MM.1S (cell line): ENCODE results near the gene LRRC27.

Experiments
- DNase-seq: peaks from one replicate; pipeline ENCODE4 v3.0.0-alpha.2; 2015
- H2AFZ ChIP-seq: fragments of 300-600 bp; sonication (generic); 2 replicates; pipeline ENCODE4 v1.6.0; 2016; ENCODE audit warnings: antibody characterized with exemption, low read length
- H3F3A ChIP-seq: fragments of 300-600 bp; sonication (generic); 2 replicates; pipeline ENCODE4 v1.6.1; 2016; ENCODE audit warnings: mild to moderate bottlenecking, antibody characterized with exemption, low read length, moderate library complexity, mixed read lengths; ENCODE audit not compliant: insufficient read depth
- H3K27ac ChIP-seq: fragments of 300-600 bp; sonication (generic); 2 replicates; pipeline ENCODE4 v1.5.1; 2016; ENCODE audit warnings: mild to moderate bottlenecking, low read length
- H3K27me3 ChIP-seq: fragments of 300-600 bp; sonication (generic); replicated peaks from 2 replicates; pipeline ENCODE4 v1.6.0; 2016; ENCODE audit warnings: low read length; ENCODE audit not compliant: insufficient read depth
- H3K36me3 ChIP-seq: fragments of 300-600 bp; sonication (generic); replicated peaks from 2 replicates; pipeline ENCODE4 v1.6.1; 2016; ENCODE audit warnings: mild to moderate bottlenecking, low read length, mixed read lengths; ENCODE audit not compliant: insufficient read depth
- H3K4me1 ChIP-seq: fragments of 300-600 bp; sonication (generic); 2 replicates; pipeline ENCODE4 v1.6.1; 2016; ENCODE audit warnings: low read length, mixed read lengths
- H3K4me2 ChIP-seq: fragments of 300-600 bp; sonication (generic); 2 replicates; pipeline ENCODE4 v1.6.0; 2016; ENCODE audit warnings: low read depth, low read length
- H3K4me3 ChIP-seq: fragments of 300-600 bp; sonication (generic); 2 replicates; pipeline ENCODE4 v1.5.1; 2016; ENCODE audit warnings: low read length, mixed read lengths
- H3K79me2 ChIP-seq: fragments of 300-600 bp; sonication (generic); 2 replicates; pipeline ENCODE4 v1.6.1; 2016; ENCODE audit warnings: mixed run types, low read length, mixed read lengths
- H3K9ac ChIP-seq: fragments of 300-600 bp; sonication (generic); 2 replicates; pipeline ENCODE4 v1.6.1; 2016; ENCODE audit warnings: low read length, mixed read lengths
- H3K9me2 ChIP-seq: fragments of 300-600 bp; sonication (generic); replicated peaks from 2 replicates; pipeline ENCODE4 v1.6.1; 2016; ENCODE audit warnings: mild to moderate bottlenecking, low read length, mixed read lengths; ENCODE audit not compliant: insufficient read depth
- H3K9me3 ChIP-seq: fragments of 300-600 bp; sonication (generic); replicated peaks from 2 replicates; pipeline ENCODE4 v1.6.1; 2016; ENCODE audit warnings: mild to moderate bottlenecking, low read length, mixed read lengths; ENCODE audit not compliant: insufficient read depth
- H4K20me1 ChIP-seq: fragments of 300-600 bp; sonication (generic); 2 replicates; pipeline ENCODE4 v1.6.1; 2016; ENCODE audit warnings: mild to moderate bottlenecking, low read length, moderate library complexity, mixed read lengths; ENCODE audit not compliant: insufficient read depth
- EZH2 ChIP-seq: fragments of 300-600 bp; sonication (generic); optimal IDR thresholded peaks from 2 replicates; pipeline ENCODE3; 2017; ENCODE audit warnings: low read depth, mild to moderate bottlenecking, antibody characterized with exemption, low read length, mixed read lengths
- EZH2phosphoT487 ChIP-seq: fragments of 300-600 bp; sonication (generic); IDR thresholded peaks from 2 replicates; pipeline ENCODE4 v1.6.1; 2018; ENCODE audit warnings: antibody characterized with exemption, low read length
- TF ChIP-seq, protein P1 (sequence below): fragments of 300-600 bp; sonication (generic); IDR thresholded peaks from 2 replicates; pipeline ENCODE4 v1.5.1; 2016; ENCODE audit warnings: antibody characterized with exemption, low read length, mixed read lengths

The LRRC27 gene

DNA sequence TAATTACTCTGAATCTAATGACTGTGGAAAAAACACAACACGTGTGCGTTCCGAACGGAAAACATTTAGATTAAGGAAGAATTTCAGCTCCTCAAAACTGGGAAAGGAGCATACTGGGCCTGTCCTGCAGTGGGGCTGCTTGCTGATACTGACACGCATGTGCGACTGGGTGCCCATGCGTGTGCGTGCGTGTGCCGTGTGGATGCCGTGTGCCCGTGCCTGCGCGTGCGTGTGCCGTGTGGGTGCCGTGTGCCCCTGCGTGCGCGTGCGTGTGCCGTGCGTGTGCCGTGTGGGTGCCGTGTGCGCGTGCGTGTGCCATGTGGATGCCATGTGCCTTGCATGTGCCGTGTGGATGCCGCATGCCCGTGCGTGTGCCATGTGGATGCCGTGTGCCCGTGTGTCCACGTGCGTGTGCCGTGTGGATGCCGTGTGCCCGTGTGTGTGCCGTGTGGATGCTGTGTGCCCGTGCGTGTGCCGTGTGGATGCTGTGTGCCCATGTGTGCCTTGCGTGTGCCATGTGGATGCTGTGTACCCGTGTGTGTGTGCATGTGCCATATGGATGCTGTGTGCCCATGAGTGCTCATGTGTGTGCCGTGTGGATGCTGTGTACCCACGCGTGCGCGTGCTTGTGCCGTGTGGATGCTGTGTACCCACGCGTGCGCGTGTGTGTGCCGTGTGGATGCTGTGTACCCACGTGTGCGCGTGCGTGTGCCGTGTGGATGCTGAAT lies 93.2 kb downstream of the LRRC27 start:
- H3K4me3 ChIP-seq, result no peak overlapping the region
- H3K27me3 ChIP-seq, result no peaks in the 10 kb centered on the region

DNA sequence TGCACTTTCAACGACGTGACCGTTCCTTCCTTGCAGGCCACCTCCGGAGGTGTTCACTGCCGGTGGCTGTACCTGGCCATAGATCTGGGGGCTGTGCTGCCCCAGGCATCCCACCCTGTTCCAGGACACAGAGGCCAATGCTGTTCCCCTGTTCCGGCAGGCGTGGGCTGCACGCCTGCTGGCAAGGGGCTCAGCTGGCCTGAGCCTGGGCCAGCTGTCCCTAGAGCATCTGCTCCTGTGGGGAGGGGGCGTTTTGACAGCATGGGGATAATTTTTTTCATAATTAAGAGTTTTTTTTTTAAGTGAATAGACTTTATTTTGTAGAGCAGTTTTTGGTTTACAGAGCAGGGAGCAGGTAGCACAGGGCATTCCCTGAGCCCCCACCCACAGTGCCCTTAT lies 93.8 kb downstream of the LRRC27 start:
- DNase-seq, result no peak
- H3K4me2 ChIP-seq, result no peak overlapping the region
- TF ChIP-seq EZH2phosphoT487 (no peak), EZH2 (no peak)
- TF ChIP-seq, protein P1, sequence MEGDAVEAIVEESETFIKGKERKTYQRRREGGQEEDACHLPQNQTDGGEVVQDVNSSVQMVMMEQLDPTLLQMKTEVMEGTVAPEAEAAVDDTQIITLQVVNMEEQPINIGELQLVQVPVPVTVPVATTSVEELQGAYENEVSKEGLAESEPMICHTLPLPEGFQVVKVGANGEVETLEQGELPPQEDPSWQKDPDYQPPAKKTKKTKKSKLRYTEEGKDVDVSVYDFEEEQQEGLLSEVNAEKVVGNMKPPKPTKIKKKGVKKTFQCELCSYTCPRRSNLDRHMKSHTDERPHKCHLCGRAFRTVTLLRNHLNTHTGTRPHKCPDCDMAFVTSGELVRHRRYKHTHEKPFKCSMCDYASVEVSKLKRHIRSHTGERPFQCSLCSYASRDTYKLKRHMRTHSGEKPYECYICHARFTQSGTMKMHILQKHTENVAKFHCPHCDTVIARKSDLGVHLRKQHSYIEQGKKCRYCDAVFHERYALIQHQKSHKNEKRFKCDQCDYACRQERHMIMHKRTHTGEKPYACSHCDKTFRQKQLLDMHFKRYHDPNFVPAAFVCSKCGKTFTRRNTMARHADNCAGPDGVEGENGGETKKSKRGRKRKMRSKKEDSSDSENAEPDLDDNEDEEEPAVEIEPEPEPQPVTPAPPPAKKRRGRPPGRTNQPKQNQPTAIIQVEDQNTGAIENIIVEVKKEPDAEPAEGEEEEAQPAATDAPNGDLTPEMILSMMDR, result no peak
- H3K79me2 ChIP-seq, result no peaks in the 10 kb centered on the region
- H2AFZ ChIP-seq, result no peak overlapping the region
- H3K9me2 ChIP-seq, result no peaks in the 10 kb centered on the region
- no peak overlapping the region for H3K9ac ChIP-seq
- no peaks in the 10 kb centered on the region for H3F3A ChIP-seq
- H3K27me3 ChIP-seq, result no peaks in the 10 kb centered on the region
- H3K4me1 ChIP-seq, result peaks cover 4% of the 10 kb centered on the region; the same call in 1 of the 2 replicates
- H4K20me1 ChIP-seq, result no peaks in the 10 kb centered on the region
- no peaks in the 10 kb centered on the region for H3K9me3 ChIP-seq
- H3K4me3 ChIP-seq, result no peak overlapping the region
- H3K36me3 ChIP-seq, result no peaks in the 10 kb centered on the region
- no peak overlapping the region for H3K27ac ChIP-seq

More for the DNA sequence above, 93.2 kb downstream of the LRRC27 start:
- no peak overlapping the region for H3K27ac ChIP-seq
- H3F3A ChIP-seq, result no peaks in the 10 kb centered on the region
- no peaks in the 10 kb centered on the region for H3K79me2 ChIP-seq
- no peaks in the 10 kb centered on the region for H3K36me3 ChIP-seq
- H3K9me2 ChIP-seq, result no peaks in the 10 kb centered on the region
- H3K9ac ChIP-seq, result no peak overlapping the region
- H3K4me1 ChIP-seq, result peaks cover 4% of the 10 kb centered on the region; the same call in 1 of the 2 replicates
- no peak overlapping the region for H3K4me2 ChIP-seq
- H3K9me3 ChIP-seq, result no peaks in the 10 kb centered on the region
- no peak overlapping the region for H2AFZ ChIP-seq
- no peaks in the 10 kb centered on the region for H4K20me1 ChIP-seq
- TF ChIP-seq EZH2, result no peak
- TF ChIP-seq EZH2phosphoT487, result no peak
- TF ChIP-seq, protein P1, result no peak
- no peak for DNase-seq

DNA sequence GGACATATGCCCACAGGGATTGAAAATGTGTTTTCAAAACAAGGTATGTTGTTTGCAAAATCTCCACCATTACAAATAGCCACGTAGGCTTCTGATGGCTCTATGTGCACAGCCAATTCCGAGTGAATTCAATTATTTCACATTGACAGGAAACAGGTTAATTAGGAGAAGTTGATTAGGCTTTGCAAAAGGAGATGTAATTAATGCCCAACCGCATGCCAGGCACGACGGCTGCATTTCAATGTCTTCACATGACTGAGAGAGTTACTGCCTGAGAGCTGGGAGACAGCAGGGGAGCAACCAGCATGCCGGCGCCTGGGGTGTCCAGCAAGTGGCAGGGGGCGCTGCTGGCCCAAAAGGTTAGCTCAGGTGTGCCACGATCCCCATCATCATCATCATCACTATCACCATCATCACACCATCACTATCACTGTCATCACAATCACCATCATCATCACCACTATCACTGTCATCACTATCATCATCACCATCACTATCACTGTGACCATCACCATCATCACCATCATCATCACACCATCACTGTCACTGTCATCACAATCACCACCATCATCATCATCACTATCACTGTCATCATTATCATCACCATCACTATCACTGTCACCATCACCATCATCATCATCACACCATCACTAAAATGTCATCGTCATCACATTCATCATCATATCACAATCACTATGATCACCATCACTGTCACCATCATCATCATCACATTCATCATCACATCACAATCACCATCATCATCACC lies 95.2 kb downstream of the LRRC27 start:
- Histone ChIP-seq H3K4me3 (no peak overlapping the region), H3F3A (no peaks in the 10 kb centered on the region), H3K36me3 (no peaks in the 10 kb centered on the region), H3K27ac (no peak overlapping the region), H4K20me1 (no peaks in the 10 kb centered on the region), H3K27me3 (no peaks in the 10 kb centered on the region), H3K9me3 (no peaks in the 10 kb centered on the region), H3K79me2 (no peaks in the 10 kb centered on the region), H3K4me1 (no peaks in the 10 kb centered on the region), H3K9me2 (no peaks in the 10 kb centered on the region), H3K9ac (no peak overlapping the region), H2AFZ (no peak overlapping the region), H3K4me2 (no peak overlapping the region)
- TF ChIP-seq, protein P1, result no peak
- TF ChIP-seq EZH2 (no peak), EZH2phosphoT487 (no peak)
- DNase-seq, result no peak
